NCI-H774 (cell line): ENCODE measurements around the gene TBC1D14.
"Not testable (repeated sequence)": the region's sequence is repeated elsewhere in the genome, so short reads cannot be mapped to it uniquely, and the experiment has no call there.

ENCODE experiments used
- DNase-seq: peaks from one replicate; lab custom pipeline; 2025; lab: John Stamatoyannopoulos, UW

TBC1D14 gene

GRCh38 chr4:6890971-6891370 lies 18.7 kb upstream of the TBC1D14 start:
- not testable (repeated sequence) for DNase-seq

- DNase-seq: no peak
Measured at GRCh38 chr4:6891436-6892170, 18.0 kb upstream of the TBC1D14 start.

GRCh38 chr4:6892190-6892908 lies 17.3 kb upstream of the TBC1D14 start:
- DNase-seq: no peak

DNA sequence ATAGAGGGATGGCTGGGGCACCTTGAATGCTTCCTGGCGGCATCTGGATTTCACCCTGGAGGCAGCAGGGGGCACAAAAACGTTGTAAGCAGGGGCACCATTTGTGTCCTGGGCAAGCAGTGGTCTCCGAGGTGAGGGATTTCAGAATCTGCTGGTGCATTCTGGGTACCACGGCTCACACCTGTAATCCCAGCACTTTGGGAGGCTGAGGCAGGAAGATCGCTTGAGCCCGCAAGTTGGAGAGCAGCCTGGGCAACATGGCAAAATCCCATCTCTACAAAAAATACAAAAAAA lies 16.8 kb upstream of the TBC1D14 start:
- DNase-seq: no peak

- no peak for DNase-seq
Measured at GRCh38 chr4:6893449-6894085, 16.1 kb upstream of the TBC1D14 start.

DNA sequence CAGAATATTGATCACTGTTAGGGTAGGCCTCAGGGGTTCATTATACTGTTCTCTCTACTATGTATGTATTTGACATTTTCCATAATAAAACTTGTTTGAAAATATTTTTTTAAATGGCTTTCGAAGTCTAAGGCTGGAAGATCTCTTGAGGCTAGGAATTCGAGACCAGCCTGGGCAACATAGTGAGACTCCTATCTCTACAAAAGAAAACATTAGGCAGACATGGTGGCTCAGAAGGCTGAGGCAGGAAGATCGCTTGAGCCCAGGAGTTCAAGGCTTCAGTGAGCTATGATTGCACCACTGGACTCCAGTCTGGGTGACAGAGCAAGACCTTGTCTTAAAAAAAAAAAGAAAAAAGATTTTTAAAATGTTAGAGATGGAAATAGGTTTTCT lies 15.5 kb upstream of the TBC1D14 start:
- no peak for DNase-seq

DNA sequence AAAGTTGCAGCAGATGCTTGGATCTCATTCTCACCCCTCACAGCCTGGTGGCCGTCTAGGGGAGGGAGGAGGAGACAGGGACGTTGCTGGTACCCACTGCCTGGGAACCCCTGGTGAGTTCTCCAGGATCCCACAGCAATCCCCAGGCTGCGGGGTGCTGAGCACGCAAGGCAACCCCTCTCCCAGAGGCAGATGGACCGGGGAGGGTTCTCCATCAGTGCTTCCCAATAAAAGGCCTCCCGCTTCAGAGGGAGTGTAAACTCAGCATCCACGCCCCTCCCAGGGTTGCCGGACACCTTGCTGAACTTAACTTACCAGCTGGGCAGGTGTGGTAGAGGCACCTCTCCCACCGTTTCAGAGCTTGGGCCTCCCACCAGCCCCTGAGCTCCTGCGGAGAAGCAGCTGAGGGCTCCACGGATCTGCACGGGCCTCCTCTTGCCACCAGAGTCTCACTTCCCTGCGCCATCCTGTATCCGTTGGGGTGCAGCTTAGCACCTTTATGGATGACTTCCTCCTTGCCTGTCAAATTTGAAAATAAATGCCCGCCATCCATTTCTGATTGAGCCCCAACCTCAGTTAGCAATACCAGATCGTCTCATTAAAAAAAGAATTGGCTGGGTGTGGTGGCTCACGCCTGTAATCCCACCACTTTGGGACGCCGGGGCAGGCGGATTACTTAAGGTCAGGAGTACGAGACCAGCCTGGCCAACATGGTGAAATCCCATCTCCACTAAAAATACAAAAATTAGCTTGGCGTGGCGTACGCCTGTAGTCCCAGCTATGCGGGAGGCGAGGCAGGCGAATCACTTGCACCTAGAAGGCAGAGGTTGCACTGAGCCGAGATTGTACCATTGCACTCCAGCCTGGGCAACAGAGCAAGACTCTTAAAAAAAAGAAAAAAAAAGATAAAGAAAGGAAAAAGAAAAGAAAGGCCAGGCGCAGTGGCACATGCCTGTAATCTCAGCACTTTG lies 14.8 kb upstream of the TBC1D14 start:
- DNase-seq: no peak

DNA sequence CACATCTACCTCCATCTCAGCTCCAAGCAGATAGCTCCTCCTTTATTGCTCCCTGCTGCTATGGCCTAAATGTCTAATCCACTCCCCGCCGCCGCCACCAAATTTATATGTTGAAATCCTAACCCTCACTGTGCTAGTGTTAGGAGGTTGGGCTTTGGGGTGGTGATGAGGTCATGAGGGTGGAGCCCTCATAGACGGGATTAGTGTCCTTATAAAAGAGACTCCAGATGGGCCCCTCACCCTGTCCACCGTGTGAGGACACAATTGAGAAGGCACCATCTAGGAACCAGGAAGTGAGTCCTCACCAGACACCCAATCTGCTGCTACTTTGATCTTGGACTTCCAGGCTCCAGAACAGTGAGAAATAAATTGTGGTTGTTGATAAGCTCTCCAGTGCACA lies 13.6 kb upstream of the TBC1D14 start:
- DNase-seq: no peak

GRCh38 chr4:6898763-6899162 lies 10.9 kb upstream of the TBC1D14 start:
- DNase-seq: no peak

GRCh38 chr4:6900181-6900812 lies 9.3 kb upstream of the TBC1D14 start:
- no peak for DNase-seq

DNA sequence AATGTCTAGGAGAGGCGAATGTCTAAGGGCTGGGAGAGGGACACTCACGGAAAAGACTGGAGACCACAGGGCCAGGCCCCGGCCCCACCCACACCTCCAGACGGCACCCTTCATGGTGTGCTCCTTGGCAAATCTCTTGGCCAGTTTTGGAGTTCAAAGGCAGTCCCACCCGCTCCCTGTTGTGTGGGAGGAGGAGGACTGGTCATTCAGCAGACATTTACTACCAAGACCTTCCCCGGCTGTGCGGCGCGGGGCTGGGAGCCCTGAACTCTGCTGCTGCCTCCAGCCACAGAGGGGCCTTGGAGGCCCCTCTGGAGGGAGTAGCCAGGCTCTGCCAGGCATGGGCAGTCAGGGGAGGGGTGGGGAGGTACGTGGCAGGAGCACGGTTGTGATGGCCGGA lies 8.7 kb upstream of the TBC1D14 start:
- no peak for DNase-seq

DNA sequence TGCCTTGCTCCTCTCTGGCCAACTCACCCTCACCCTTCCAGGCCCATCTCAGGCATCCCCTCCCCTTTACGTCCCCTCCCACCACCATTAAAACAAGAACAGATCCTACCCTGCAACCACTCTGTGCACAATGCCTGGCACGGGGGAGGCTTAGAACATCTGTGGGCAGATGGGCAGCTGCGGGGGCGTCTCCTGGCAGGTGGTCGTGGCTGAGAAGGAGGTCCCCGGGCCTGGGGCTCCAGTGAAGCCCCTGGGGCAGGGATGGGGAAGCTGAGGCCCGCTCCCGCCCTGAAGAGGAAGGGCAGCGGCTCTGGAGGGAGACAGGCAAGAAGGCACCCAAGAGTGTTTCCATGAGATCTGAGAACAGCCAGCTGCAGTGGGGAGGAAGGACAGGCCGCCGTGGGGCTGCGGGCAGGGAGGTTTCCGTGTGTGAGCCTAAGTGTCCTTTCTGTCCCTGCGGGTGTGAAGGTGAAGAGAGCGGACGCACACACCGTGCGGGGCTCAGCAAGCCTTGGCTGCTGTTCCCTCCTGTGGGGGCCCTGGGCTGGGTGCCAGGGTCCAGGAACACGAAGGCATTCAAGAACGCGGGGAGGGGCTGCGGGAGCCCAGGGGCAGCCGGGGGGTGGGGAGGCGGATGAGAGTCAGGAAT lies 7.8 kb upstream of the TBC1D14 start:
- no peak for DNase-seq

DNA sequence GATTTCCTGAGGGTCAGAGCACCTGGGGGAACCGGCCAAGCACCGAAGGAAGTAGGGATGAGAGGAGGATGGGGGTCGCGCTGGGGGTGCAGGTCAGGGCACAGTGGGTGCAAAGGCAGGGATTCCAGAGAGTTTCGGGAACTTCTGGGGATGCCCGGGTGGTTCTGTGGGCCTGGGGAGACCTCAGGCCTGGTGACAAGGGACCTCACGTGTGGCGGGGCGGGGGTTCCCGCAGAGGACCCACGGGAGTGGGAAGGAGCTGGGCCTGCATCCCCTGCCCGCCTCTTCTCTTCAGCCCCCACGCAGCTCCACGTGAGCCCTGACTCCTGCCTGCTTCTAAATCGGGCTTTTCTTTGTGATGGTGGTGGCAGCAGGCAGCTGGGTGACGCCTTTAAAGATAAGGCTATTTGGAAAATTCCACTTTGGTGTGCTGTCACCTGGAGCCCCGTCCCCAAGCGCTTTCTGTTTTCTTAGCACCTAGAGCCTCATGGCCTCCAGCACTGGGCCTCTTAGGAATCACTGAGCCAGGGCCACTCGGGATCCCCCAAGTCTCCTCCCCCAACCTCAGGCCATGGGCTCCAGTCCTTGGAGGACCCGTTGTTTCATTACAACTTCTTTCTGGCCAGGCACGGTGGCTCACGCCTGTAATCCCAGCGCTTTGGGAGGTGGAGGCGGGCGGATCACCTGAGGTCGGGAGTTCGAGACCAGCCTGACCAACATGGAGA lies 7.1 kb upstream of the TBC1D14 start:
- no peak for DNase-seq

DNA sequence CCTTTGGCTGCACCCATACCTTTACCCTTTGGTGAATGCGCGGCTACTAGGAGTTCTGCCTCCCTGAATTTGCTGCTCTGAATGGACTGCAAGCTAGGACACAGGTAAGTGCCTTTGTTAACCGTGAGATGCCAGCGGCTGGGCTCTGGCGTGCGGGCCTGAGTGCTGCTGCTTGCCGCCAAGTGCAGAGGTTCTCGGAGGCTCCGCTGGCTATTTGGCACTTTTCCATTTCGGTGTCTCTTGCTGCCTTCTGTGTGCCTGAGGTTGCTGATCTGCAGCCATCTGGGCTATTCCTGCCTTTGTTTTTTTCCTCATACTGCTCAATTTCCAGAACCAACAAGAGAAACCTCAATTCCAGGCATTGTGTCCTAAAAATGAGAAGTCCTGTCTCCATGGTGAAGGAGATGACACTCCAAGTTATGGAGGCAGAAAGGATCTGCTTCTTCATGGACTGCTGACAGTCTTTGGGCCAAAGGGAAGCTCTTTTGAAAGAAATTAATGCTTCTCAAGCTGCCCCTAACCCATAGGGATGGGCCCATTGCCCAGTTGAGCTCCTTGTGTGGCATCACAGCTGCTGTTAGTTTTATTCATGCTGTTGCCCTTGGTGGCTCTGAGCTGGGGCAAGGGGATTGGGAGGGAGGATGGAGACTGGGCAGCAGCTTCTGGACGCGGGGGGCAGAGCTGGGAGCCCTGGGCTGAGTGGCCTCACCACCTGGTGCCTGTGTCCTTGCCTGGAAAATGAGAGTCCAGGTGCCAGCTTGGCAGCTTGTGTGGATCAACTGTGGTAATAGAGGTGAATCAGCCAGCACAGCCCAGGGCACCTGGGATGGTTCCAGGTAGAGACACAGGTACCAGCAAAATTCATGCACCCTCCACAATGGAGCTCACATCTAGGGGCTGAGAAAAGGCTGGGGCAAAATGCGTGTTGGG lies 3.8 kb upstream of the TBC1D14 start:
- no peak for DNase-seq

DNA sequence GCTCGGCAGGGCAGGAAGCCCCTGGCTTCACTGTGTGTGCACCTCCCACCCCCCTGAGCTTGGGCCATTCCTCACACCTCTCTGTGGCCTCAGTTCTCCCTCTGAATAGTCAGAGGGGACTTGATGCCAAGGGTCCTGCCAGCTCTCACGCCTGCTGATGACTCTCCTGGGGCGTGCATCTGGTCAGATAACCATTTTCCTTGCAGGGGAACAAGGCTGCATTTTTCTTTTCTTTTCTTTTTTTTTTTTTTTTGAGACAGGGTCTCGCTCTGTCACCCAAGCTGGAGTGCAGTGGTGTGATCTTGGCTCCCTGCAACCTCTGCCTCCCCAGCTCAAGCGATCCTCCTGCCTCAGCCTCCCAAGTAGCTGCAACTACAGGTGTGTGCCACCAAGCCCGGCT lies 3.1 kb upstream of the TBC1D14 start:
- DNase-seq: not testable (repeated sequence)

- DNase-seq: no peak
Measured at GRCh38 chr4:6907658-6908191, 1.9 kb upstream of the TBC1D14 start.

DNA sequence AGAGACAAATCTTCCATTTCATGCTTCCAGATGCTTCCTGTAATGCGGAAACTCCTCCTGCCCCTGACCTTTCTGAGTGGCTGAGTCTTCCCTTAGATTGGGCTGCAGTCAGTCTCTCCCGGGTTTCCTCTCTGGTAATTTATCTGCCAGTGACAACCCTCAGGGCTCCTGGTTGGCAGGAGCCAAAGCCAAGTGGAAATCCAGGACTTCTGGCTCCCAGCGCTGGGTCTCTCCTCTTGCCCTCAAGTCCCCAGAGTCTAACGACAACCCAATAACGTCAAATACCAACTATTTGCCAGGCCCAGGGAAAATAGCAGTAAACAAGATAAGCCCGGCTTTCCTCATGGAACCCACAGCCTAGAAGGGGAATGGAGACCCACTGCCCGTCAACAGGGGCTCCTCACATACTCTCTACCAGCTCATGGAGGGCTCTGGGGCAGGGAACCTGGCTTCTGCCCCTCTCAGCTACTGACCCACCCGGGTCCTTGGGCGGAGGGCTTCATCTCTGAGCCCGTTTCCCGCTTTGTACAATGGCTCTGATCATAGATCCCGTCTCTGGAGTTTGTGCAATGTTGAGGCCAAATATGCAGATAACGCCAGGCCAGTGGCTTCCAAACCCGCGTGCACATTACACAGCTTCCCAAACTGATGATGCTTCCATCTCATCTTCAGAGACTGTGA lies 1.1 kb upstream of the TBC1D14 start:
- DNase-seq: no peak

DNA sequence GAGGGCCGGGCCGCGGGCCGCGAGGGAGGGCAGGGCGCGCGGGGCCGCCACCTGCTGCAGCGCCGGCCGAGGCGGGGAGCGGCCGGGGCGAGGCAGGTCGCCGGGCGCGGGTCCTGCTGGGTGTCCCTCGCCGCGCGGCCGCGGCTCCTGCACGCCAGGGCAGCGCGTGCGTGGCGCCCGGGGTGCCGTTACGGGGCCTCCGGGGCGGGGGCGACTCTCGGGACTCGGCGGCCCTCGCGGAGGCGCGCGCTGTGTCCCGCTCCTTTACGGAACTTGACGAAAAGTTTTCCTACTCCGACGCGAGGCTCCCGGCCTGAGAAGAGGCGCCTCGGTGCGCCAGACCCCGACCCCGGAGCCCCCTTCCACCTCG lies 329 bp downstream of the TBC1D14 start:
- DNase-seq: no peak
